ENCODE data around the gene ZNF534.
"Not testable (repeated sequence)": the region's sequence is repeated elsewhere in the genome, so short reads cannot be mapped to it uniquely, and the experiment has no call there.

The ZNF534 gene

DNA sequence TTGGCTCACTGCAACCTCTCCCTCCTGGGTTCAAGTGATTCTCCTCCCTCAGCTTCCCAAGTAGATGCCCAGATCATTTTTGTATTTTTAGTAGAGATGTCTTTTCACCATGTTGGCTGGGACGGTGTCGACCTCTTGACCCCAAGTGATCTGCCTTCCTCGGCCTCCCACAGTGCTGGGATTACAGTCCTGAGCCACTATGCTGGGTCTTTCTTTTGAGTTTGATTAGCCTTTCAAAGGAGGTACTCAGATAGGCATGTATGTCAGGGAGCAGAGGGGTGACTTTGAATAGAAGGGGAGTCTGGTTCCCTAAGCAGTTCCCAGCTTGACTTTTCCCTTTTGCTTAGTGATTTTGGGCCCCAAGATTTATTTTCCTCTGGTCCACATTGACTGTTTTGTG, 71.5 kb downstream of the ZNF534 start:
- not testable (repeated sequence) for DNase-seq

DNA sequence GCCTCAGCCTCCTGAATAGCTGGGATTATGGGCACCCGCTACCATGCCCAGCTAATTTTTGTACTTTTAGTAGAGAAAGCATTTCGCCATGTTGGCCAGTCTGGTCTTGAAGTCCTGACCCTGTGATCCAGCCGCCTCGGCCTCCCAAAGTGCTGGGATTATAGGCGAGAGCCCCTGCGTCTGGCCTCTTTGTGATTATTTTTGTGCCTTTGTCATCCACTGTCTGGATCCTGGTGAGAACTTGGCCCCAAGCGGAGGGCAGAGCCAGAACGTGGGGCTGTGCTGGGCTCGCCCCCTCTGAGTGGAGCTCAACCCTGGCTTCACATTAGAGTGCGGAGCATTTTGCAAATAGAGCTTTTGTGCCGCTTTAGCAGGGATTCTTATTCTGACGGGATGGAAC, 72.0 kb downstream of the ZNF534 start:
- DNase-seq = not testable (repeated sequence)
